ENCODE measurements around the gene CLVS2.

CLVS2 gene

DNA sequence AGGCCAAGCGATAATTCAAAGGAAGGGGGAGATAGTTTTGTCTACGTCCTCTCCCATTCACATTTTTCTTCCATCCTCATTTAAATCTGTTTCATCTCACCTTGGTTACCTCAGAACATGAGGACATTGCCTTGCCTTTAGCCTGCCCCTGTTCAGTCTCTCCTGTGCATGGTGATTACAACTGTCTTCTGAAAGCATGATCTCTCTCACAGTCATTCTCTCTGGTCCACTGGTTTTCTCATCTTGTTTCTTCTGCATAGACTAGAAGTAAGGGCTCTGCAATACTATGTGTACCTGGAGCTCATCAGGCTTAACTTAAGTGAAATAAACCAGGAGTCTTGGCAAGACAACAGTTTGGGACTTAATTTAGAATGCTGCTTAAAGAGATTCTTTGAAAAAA, 31.4 kb downstream of the CLVS2 start:
- no peak for DNase-seq

GRCh38 chr6:123028263-123028662, 32.2 kb downstream of the CLVS2 start:
- DNase-seq, result no peak

GRCh38 chr6:123030282-123030681, 34.2 kb downstream of the CLVS2 start:
- no peak for DNase-seq

DNA sequence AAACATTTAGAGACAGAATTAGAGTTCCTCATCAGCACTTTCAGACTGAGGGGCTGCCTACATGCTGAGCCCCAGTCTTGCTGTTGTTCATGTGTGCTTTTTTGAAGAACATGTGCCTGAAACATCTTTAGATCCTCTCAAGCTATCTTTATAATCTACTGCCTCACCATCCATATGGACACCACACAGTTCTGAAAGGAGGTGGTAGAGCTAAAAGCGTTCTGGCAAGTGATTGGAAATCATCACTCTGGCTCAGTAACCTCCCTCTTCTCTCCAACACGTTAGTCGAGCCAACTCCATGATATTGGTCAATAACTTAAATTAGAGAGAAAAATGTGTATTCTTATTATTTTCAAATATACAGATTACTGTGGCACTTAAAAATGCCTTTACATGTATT, 40.6 kb downstream of the CLVS2 start:
- DNase-seq, result no peak

GRCh38 chr6:123039431-123039830, 43.4 kb downstream of the CLVS2 start:
- DNase-seq, result no peak

DNA sequence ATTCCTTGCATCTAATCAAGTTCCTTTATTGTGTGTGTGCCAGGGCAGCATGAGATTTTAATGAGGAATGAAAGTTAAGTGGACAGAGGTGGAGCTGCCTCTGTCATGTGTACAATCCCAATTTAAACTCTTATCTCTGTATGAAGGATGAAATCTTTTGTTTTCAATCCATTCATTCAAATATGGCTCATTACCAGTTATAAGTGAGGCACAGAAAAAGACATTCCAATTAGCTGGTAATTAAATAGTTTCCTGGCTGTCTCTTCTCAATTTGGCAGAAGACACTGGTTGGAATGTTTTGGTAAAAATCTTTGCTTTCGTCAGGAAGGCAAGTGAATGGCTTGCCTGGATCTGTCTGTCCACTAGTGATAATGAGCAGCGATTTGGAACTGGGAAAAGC, 46.4 kb downstream of the CLVS2 start:
- DNase-seq, result no peak

DNA sequence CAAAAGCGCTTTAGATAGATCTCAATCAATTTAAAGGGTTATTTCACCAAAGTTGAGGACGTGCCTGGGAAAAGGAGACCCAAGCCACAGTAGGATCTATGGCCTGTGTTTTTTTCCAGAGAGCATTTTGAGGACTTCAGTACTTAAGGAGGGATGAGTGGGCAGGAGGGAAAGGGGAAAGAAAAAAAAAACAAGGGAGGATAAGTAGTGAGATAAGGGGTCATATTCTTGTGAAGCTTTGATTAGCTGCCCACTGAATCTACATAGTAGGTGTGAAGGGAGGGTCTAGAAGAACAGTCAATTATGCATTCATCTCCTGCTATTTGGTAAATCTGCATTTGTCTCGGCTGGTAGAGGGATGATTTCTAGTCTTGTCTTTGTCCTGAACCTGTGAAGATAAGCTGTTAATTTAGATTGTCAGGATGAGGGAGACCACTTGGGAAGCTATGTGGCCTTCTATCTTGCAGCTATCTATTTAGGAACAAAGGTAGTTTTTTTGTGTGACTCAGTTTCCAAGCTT, 48.4 kb downstream of the CLVS2 start:
- no peak for DNase-seq

DNA sequence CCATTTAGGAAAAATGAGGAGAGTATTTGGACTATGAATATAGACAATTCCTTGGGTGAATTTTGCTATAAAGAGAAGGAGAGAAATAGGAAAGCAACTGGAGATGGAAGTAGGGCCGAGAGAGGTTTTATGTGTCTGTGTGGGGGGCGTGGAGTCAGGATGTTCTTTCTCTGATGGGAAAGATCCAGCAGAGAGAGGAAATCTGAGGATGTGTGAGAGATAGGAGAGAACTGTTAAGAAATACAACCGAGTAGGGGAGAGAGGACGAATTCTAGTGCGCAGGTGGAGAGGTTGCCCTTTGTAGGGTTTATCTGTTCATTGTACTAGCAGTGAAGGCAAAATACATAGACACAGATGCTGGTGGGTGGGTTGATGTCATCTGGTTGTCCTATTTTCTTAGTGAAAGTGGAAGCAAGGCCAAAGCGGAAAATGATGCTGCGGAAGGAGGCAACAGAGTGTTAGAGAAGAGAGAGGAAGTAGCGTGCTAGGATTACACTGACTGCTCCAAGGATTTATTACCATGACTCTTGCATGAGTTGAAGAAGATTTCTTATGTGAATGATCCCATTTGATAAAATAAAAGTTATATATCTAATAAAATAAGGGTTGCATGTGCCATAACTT, 57.7 kb downstream of the CLVS2 start:
- DNase-seq, result no peak

DNA sequence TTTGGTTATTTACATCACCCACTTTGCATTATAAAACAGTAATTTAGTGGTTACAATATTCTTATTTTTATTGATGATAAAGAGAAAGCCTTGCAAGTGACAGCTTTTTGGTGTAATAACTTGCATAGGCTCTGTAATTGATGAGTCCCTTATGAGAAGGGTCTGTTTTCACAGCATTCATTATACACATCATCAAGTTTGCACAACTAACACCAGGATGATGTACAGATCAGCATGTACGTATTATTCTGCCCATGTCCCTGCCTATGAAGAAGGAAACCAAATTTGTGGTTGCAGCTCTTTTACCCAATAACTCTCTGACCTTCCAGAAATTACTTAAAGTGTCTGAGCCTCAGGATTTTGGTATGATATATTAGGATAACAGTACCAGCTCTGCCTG, 59.2 kb downstream of the CLVS2 start:
- DNase-seq, result no peak

GRCh38 chr6:123062670-123063069, 66.6 kb downstream of the CLVS2 start:
- DNase-seq, result no peak

- DNase-seq, result no peak
These were observed 68.0 kb downstream of the CLVS2 start for GRCh38 chr6:123064038-123064437.

DNA sequence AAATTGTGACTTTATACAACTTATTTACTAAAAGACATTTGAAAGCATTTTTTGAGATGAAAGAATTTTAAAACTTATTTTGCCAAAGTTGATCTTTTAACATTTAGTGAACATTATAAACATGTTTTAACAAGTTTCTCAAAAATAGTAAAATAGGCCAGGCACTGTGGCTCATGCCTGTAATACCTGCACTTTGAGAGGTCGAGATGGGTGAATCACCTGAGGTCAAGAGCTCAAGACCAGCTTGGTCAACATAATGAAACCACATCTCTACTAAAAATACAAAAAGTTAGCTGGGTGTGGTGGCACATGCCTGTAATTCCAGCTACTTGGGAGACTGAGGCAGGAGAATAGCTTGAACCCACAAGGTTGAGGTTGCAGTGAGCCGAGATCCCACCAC, 78.6 kb downstream of the CLVS2 start:
- no peak for DNase-seq

- no peak for DNase-seq
These were observed 89.4 kb downstream of the CLVS2 start for GRCh38 chr6:123085403-123085802.

- no peak for DNase-seq
These were observed 93.2 kb downstream of the CLVS2 start for GRCh38 chr6:123089226-123089625.

- DNase-seq, result no peak
These were observed 95.3 kb downstream of the CLVS2 start for GRCh38 chr6:123091091-123091895.

DNA sequence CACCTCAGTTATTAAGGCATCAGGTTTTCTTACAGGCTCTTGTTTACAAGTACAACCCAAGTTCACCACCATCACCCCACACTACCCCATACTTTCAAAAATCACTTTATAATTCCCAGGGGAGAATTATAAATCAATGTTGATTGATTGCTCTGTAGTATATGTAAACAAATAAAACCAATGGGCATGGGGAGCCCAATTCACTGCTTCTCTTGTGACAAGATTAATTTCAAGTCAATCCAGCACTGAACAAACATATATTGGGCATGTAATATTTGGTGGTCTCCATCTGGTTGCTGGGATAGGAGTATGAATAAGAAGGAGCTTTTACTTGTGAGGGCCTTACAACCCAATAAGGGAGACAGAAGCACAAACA, 95.8 kb downstream of the CLVS2 start:
- no peak for DNase-seq

DNA sequence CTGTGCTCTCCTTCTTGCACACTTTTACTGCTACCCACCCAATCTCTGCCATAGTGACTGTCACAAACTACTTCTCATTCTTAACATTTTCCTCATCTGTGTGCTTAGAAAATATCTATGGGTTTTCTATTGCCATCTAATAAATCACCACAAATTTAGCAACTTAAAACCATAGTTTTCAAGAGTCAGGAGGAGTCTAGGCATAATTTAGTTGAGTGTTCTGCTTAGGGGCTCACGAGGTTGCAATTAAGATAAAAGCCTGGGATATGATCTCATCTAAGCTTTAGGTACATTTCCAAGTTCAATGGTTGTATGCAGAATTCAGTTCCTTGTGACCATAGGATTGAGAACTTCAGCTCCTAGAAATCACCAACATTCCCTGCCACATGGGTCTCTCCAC, 98.8 kb downstream of the CLVS2 start:
- no peak for DNase-seq

- DNase-seq, result no peak
These were observed 109.5 kb downstream of the CLVS2 start for GRCh38 chr6:123105561-123105960.

GRCh38 chr6:123116370-123116769, 120.3 kb downstream of the CLVS2 start:
- DNase-seq, result no peak

DNA sequence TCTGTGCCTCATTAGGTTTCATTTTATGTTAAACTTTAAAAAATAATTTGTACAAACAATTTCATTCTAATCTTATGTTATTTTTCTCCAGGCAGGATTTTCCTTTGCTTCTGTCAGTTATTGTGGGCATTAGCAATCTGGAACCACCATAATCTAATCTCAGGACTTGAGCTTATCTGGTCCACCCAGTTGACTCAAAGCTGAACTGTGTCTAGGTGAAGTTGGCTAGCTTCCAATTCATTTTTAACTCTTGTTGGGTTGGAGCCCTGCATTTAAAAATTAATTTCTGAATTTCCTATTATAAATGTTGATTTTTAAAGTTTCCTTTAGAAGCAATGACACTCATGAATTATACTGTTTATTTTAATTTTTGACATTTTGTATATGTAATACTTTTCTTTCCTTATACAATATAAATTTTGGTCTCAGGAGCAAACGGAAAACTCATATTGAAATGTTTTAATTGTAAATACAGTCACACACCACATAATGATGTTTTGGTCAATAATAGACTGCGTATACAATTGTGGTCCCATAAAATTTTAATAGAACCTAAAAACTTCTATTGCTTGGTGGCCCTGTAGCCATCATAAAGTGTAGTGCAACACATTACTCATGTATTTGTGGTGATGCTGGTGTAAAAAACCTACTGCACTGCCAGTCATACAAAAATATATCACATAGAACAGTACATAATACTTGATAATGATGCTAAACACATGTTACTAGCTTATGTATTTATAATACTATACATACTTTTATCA, 121.3 kb downstream of the CLVS2 start:
- DNase-seq, result no peak

GRCh38 chr6:123118811-123119210, 122.8 kb downstream of the CLVS2 start:
- DNase-seq, result no peak
